Right lobe of liver (tissue), 4 donors: ENCODE results near the gene EXD1.

Experiments
- CTCF ChIP-seq, 4 donors: fragments of 200-600 bp in 3 of 4; fragments of 450-650 bp in 1 of 4; IDR thresholded peaks; one replicate each; pipeline versions ENCODE4 v1.5.1 to v1.8.0; 2016 to 2022; ENCODE audit warnings: antibody characterized with exemption in 4 of 4, mild to moderate bottlenecking in 2 of 4
- POLR2A ChIP-seq: fragments of 450-650 bp; IDR thresholded peaks from one replicate; pipeline ENCODE4 v1.6.1; 2017; ENCODE audit warnings: antibody characterized with exemption, mild to moderate bottlenecking
- donor health status: DM: no; HTN: no; CAD: no.
- donor health status: DM: no; HTN: no; CAD: no.
- donor health status: DM: no; HTN: yes; CAD: no.

GRCh38 chr15:41169781-41170180 is 60.8 kb downstream of the EXD1 start:
- no peak for TF ChIP-seq CTCF (IDR thresholded peaks at IDR 0.05)
- TF ChIP-seq POLR2A = no peak
